NCI-H2196 treated with DMSO at 0.1 percent for 48 hours (cell line): ENCODE results near the gene CPNE1.

Source experiments
- DNase-seq: peaks from one replicate; lab custom pipeline; 2025; ENCODE audit not compliant: unreplicated experiment; lab: John Stamatoyannopoulos, UW

The CPNE1 gene

DNA sequence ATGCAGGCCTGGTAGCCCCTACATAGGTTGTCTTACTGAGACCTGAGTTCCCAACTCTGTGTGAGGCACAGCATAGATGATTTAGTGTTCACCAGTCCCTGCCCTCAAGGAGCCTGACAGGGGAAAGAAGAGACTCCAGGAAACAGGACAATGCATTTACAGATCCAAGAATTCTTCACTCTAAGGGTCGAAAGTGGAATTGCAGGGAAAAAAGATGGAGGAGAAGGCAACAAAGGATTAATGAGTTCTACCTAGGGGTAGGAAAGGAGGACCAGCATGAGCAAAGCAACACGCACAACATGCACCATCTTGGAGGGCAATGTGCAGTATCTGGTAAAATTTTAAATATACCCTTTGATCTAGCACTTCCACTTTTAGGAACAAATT lies 43.1 kb downstream of the CPNE1 start:
- DNase-seq = no peak

DNA sequence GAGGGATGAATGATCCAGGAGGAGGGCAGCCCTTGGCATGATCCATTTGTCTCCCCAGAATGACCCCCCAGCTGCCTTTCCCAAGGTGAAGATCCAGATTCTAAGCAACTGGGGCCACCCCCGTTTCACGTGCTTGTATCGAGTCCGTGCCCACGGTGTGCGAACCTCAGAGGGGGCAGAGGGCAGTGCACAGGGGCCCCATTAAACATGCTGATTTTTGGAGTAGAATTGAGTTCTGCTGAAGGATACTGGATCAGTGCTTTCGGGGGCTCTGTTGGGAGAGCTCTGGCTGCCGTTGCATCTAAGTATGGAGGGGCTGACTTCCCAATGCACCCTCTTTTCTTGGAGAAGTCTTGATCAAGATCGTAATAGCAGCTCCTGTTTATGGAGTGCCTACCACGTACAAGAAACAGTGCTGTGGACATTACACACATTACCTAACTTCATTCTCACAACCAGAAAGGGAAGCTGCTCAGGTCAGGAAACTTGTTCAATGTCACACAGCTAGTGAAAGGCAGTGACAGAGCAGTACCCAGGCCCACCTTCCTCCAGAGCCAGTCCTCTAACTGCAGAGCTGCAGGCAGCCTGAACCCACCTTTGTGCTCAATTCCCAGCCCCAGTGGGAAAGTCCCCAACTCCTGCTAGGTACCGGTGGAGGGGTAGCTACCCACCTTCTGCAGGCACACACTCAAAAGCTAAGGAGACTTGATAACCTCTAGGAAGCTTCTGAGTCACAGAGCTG lies 43.7 kb downstream of the CPNE1 start:
- DNase-seq = no peak

DNA sequence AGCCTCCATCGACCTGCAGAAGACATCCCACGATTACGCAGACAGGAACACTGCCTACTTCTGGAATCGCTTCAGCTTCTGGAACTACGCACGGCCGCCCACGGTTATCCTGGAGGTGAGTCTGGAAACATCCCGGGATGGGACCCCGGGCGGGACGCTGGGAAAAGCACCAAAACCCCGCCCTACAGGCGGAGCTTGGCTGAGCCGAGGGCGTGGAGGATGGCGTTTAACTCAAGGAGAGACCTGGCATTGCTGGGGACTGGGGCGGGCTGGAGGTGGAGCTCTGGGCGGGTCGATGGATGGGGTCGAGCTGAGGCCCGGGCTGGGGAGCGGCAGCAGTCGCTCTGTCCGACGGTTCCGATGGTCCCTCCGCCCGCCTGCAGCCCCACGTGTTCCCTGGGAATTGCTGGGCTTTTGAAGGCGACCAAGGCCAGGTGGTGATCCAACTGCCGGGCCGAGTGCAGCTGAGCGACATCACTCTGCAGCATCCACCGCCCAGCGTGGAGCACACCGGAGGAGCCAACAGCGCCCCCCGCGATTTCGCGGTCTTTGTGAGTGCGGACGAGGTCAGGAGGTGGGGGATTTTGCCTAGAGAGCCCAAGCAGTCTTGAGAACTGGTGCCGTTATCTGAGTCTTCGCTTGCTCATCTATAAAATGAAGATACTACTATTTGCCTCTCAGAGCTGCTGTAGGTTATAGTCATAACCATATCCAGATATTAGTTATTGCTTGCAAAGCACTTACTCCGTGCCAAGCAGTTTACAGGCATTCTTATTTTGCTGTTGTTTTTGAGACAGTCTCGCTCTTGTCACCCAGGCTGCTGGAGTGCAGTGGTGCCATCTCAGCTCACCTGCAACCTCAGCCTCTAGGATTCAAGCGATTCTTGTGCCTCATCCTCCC lies 45.3 kb downstream of the CPNE1 start:
- peak; percentile 81 for DNase-seq

DNA sequence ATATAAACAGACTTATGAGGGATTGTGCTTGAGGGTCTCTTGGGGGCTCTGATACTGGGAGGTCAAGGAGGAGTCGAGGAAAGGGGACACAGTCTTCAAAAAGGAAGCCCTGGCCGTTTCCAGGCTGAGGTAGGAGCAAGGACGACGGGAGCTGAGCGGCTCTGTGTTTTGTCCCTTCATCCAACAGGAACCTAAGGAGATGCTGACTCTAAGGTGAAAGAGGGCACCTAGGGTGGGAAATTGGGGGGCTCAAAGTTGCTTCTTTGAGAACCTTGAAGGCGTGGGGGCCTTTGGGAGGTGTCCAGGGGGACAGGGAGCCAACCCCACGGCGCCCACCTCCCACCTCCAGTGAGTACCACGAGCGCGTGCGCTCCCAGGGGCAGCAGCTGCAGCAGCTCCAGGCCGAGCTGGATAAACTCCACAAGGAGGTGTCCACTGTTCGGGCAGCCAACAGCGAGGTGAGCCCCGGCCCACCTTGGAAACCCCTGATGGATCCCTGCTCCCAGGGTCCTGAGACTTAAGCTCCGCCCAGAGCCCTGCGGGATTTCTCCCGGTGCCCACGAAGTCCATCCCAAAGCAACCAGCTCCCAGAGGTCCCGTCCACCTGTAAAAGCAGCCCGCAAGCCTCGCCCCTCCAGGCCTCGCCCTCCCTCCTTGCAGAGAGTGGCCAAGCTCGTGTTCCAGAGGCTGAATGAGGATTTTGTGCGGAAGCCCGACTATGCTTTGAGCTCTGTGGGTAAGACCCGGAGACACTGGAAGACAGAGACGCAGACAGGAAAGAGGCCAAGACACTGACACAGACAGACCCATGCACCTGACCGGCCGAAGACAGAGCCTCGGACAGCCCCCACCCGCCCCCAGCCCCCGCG lies 46.2 kb downstream of the CPNE1 start:
- DNase-seq = no peak

DNA sequence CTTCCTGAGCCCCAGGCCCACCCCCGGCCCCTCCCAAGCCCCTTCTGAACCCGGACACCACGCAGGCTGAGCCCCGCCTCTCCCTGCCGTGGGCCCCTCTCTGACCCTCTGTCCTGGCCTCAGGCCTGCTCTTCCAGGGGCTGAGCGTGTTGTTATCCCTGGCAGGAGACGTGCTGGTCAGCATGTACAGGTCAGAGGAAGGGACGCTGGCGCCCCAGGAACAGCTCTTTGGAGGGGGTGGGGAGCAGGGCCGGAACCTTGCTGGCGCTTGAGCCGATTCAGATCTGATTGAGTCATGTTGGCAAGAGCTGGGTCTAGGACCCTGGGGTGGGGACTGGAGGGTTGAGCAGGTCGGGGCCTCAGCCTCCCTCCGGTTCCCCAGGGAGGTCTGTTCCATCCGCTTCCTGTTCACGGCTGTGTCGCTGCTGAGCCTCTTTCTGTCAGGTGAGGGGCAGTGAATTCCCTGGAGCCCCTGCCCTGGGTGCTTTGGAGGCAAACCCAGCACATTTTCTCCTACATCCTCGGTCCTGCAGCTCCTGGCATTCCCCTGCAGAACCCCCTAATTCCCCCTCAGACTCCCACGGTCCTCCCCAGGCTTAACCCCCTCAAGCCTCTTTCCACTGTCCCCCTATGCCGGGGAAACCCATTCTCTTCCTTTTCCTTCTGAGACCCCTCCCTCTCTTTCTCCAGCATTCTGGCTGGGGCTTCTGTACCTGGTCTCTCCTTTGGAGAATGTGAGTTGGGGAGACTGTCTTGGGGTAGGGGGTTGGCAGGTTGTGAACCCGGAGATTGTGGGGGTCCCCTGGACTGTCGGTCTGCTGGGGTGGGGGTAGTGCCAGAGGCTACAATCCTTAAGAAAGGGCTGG lies 47.1 kb downstream of the CPNE1 start:
- DNase-seq = no peak

DNA sequence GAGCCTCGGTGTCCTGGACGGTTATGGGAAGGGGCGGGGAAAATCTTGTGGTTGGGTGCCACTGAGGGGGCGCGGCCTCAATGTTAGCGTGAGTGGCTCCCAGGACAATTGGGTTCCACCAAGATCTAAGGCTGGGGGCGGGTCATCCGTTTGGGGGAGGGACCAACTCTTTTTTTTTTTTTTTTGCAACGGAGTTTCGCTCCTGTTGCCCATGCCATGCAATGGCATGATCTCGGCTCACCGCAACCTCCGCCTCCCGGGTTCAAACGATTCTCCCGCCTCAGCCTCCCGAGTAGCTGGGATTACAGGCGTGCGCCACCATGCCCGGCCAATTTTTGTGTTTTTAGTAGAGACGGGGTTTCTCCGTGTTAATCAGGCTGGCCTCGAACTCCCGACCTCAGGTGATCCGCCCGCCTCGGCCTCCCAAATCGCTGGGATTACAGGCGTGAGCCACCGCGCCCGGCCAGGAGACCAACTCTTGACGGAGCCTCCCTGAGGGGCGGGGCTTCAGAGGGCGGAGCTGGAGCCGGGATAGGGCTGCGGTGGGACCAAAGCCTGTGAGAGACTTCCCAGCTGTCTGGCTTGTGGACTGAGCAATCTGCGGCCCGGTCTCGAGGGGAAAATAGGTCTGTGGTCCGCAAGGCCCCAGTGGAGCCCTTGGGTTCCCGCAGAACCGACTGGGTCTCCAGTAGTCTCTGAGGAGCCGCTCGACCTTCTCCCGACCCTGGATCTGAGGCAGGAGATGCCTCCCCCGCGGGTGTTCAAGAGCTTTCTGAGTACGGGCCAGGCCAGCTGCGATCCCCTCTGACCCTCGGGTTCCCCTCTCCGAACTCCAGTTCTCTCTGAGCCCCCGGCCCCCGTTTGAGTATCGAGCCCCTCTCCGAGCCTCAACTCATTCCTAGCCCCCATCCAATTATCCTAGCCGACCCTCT lies 48.0 kb downstream of the CPNE1 start:
- DNase-seq = peak; percentile 52

DNA sequence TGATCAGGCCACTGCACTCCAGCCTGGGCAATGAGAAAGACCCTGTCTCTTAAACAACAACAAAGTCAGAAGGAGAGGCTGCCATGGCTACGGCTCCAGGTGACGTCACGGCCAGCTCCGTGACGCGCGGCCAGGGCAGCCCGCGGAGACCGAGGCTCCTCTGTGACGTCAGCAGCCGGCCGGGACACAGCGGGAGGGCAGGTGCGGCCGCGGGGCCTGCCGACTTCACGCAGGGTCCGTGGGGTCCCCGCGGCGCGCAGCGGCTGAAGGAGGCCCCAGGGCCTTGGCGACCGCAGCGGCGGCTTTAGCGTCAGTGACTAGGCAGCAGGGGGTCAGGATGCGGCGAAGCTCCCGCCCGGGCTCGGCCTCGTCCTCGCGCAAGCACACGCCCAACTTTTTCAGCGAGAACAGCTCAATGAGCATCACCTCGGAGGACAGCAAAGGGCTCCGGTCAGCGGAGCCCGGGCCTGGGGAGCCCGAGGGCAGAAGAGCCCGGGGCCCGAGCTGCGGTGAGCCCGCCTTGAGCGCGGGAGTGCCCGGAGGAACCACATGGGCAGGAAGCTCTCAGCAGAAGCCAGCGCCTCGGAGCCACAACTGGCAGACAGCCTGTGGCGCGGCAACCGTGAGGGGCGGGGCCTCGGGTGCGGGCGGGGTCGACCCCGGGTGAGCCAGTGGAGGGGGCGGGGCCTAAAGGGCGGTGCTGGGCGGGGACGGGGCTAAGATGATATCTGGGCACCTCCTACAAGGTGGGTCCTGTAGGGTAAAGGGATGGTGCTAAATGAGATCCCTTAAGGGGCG lies 48.8 kb downstream of the CPNE1 start, which contains the start of gene SPAG4:
Gene SPAG4, plus strand, starts transcription at position 163 of the 798 bp plus-strand sequence. Its CDS starts 175 bp downstream, at position 338.
- DNase-seq = peak; percentile 100

DNA sequence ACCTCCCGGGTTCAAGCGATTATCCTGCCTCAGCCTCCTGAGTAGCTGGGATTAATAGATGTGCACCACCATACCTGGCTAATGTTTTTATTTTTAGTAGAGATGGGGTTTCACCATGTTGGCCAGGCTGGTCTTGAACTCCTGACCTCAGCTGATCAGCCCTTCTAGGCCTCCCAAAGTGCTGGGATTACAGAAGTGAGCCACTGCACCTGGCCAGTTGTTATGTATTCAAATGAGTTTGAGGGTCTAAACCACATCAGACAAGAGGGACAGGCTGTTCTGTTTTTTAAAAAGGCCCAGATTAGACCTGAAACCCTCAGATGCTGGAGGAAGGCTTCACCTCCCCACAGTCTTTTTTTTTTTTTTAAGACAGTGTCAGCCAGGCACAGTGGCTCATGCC lies 53.2 kb downstream of the CPNE1 start:
- DNase-seq = no peak

DNA sequence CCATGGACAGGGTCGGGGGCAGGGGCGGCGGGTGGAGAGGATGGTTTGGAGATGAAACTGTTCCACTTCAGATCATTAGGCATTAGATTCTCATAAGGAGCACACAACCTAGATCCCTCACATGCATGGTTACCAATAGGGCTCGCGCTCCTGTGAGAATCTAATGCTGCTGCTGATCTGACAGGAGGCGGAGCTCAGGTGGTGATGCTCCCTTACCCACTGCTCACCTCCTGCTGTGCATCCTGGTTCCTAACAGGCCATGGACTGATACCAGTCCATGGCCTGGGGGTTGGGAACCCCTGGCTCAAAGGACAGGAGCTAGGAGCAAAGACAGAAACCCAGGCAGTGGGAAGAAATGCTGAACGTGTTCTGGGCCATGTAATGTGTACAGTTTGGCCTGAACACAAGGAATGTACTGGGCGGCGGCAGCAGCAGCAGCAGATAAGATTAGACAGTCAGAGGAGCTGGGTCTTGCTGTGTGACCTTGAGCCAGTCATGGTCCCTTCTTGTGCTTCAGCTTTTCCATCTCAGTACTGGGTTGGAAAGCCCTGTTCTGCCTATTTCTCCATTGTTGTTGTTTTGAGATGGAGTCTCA lies 53.8 kb downstream of the CPNE1 start:
- no peak for DNase-seq

DNA sequence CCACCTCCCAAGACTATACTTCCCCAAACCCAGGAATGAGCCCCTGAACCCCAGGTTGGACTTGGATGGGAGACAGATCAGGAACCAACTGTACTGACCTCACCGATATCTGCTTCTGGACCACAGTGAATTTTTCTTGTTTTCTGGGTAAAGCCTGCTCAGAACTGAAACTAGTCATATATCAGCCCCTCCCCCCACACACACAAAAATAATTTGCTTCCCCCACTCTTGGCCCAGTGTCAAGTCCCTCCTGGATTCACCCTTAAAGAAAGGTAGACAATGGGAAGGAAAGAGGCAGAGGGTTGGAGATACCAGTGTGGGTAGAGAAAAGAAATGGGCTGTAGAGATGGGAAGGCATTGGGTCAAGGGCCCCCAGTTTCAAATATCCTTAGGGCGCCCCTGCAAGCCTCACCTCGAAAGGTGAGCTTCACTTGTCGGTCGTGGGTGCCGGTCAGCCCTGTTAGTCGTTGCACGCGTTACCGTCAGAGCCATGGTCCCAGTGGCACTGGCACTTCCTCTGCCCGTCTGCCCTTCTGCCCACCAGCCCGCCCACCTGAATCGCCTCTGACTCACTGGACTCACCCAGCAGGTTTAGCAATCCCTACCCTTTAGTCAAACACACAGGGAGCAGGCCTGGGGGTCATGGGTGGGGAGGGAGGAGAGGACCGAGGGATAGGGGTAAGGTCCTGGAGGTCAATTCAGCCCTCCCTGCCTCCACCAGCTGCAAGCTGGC lies 57.5 kb downstream of the CPNE1 start:
- DNase-seq = no peak

DNA sequence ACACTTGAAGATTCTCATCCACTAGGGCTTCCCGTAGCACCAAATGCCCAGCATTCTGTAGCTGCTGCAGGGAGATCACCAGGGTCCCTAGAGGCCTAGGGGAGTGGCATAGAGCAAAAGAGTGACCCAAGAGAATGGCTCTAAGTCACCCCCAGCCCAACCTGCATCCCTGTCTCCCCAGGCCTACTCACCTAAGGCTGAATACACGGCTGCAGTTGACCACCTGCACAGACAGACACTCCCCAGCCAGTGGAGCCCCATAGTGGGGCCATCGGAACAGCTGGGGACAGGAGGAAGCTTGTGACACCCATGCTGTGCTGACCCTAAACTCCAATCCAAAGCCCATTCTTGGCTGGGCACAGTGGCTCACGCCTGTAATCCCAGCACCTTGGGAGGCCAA lies 58.6 kb downstream of the CPNE1 start:
- DNase-seq = no peak

DNA sequence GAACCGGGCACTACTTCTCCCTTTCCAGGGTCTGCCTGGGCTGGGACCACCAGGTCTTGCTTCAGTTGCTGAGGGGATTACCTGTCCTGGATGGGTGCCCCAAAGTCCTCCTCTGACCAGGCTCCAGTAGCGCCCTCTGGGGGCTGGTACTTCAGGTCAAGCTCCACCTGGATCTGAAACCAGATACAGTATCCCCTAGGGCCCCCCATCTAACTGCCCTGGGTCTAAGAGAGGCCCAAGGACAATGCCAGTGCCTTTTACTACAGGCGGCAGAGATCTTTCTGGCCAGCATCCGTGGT lies 60.3 kb downstream of the CPNE1 start:
- DNase-seq = no peak

DNA sequence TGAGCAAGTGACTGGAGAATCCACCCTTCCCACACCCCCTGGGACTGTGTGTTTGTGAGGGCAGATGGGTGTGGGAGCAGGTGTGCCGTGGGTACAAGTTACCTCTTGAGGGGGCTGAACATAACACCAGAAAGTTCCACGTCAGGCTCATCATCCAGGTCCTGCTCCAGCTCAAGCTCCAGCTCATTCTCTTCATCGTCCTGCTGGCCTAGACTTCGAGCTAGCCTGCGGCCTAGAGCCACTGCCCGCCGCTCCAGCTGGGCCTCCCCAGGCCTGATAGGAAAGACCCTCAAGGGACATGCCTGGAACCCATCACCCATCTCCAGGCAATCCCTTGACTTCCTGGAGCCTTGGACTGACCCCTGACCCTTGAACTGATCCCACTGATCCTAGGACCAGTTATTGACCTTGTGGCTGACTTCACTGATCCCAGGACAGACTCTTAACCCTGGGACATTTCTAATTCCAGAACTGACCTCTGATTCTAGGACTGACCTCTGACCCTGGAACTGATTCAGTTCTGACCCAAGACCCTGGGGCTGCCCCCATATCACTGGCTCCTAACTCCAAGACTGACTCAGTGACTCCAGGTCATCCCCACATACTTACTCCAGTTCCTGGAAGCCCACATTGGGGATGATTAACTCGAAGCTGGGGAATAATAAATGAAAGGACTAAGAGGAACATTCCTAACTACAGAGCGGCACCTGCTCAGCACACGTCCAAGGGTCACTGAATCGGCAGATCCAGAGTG lies 60.8 kb downstream of the CPNE1 start:
- DNase-seq = no peak

DNA sequence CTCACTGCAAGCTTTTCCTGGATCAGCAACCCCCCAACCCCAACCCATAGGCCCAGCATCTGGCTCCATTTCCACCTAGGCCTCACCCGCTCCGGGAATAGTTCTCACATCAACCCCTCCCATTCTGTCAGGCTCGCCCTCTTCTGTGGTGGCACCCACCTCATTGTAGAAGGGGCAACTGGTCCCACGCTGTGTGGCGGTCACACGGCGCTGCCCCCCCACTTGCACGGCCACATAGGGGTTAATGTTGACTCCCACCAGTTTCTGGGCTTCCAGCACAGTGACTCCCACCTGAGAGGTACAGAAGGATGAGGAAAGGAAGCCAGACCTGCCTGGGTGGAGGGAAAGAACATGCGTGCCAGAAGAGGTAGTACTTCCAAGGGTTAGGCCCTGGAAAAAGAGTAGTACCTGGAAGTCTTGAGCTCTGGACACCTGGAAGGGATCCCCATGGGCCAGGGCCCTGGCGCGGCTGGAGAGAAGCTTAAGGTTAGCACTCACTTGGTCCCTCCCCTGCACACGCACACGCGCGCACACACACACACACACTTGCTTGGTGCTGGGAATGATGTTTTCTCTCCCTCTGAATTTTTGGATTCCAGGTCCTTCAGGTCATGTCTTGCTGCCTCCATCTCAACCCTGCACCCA lies 61.7 kb downstream of the CPNE1 start:
- DNase-seq = no peak

DNA sequence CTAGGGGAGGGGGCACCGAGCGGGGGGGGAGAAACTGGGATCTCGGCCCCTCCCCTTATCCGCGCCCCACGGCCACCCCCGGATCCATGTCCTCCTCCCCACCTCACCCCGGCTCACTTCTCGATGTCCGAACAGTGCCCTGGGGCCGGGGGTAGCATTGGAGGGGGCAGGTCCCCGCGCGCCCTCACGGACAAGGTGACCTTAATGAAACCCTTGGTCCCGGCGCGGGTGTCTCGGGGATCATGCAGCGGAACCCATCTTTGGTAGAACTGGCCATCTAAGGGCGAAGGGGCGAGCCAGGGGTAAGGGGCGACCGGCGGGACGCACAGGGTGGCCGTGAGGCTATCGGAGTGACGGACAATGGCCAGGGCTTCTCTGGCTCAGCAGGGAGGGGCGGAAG lies 62.7 kb downstream of the CPNE1 start:
- DNase-seq = no peak
